Measurements from ENCODE around the gene GPR15.
"Not testable (repeated sequence)": the region's sequence is repeated elsewhere in the genome, so short reads cannot be mapped to it uniquely, and the experiment has no call there.

GPR15 gene

DNA sequence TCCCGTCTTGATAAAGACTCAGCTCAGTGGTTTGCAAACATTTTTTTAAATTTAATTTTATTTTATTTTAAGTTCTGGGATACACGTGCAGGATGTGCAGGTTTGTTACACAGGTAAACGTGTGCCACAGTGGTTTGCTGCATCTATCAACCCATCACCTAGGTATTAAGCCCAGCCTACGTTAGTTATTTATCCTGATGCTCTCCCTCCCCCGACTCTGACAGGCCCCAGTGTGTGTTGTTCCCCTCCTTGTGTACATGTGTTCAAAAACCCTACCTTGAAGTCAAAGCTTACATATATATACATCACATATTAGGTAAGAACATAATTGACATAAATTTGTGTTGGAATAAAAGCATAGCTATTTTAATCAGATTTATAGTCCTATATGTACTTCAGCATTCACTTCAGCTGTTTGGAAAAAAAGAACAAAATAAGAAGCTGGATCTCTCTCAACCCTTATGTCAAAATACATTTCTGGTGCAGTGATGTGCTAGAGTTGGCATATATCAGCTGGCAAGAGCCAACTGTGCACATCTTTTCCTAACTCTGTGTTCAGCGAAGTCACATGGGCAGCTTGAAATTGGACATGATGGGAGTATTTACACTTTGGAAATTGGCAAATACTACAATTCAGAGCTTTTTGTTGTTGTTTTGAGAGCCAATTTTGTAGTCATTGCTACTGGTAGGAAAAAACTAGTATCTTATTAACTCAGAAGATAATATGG is 26.5 kb downstream of the GPR15 start:
- DNase-seq: no peak

DNA sequence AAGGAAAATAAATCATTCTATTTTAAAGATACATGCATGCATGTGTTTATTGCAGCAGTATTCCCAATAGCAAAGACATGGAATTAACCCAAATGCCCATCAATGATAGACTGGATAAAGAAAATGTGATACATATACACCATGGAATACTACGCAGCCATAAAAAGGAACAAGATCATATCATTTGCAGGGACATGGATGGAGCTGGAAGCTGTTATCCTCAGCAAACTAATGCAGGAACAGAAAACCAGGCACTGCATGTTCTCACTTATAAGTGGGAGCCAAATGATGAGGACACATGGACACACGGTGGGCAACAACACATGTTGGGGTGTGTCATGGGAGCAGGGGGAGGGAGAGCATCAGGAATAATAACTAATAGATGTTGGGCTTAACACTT is 28.0 kb downstream of the GPR15 start:
- not testable (repeated sequence) for DNase-seq

DNA sequence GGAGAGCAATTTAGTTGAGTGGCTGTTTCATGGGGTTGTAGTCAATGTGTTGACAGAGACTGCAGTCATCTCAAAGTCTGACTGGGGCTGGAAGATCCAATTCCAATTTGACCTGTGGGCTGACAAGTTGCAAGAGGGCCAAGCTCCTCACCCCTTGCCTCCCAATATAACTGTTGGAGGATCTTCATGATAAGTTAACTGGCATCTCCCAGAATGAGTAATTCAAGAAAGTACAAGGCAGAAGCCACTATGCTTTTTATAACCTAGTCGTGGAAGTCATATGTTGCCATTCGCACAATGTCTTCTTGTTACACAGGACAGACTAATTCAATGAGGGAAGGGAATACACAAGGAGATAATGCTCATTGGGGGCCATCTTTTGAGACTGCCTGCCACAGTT is 29.1 kb downstream of the GPR15 start:
- no peak for DNase-seq

DNA sequence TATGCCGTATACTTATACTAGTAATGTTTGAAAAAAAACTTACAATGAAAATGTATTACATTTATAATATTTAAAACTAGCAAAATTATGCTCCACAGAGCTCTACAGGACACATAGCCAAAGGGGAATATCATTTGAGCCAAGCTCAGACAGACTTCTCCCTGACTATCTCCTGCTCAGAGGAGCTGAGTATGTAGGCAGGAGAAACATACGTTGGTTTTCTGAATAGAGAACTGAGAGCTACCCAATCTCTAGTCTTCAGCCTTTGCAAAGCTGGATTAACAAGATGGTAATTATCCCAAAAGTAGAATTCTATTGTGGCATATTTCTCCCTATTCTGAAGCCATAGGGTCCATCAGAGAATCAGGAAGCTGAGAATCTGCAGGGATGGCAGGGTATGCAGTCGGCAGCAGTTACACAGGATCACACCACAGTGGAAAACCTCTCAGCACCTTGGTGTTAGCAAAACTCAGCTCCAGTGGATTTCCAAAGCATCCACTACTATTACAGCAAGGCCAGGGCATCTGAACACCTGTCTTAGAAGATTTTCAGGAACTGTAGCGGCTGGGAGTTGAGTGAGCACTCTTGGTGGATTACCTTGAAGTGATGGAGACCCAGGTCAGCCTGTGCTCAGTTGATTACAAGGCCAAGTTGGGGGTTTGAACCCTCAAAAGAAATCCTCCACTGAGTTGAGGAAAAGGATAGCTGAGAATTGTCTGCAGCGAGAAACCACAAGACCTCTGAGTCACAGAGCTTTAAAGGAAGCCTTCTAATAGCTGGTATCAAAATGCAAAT is 30.1 kb downstream of the GPR15 start:
- no peak for DNase-seq

DNA sequence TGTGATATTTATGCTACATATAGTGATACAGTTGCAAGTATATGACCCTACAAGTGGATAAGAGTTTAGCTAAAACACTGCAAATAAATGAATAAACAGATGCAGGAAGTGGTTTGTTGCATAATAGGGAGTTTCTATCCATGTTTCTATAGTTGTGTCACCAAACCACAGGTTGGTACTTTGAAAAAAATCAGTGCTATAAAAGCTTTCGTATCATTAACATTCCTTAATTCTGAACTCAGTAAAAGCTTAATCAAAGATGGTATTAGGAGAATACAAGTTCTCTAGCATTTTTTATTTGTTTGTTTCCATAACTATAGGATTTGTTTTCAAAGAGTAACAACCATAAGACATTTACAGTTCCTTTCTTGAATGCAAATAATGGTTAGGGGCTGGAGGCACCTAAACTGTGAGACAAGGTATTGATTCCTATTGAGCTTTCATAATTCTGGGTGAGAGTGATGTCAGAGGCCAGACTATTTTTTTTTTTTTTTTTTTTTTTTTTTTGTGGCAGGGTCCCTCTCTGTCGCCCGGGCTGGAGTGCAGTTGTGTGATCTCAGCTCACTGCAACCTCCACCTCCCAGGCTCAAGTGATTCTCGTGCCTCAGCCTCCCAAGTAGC is 32.0 kb downstream of the GPR15 start:
- DNase-seq: no peak

DNA sequence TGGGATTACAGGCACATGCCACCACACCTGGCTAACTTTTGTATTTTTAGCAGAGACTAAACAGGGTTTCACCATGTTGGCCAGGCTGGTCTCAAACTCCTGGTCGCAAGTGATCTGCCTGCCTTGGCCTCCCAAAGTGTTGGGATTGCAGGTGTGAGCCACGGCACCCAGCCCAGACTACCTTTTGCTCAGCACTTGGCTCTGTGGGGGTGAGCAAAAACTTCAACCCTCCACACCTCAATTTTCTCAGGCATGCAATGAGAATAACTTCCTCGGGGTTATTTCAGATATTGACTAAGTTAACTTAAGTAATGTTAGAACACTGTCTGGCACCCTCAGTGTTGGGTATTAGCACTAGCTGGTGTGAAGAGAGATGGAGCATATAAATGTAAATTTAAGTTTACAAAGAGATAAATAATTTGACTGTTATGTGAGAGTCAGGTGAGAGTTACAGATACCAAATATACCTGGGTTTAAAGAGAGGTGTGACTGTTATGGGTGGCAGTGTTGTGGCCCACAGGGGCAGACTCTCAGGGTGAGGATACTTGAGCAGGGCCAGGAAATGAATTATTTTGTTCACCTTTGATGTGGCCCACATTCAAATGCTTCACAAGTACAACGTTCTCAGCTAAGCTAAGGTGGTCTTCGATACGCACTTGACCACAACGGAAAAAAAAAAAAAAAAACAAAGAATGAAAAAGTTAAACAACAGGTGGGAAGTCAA is 32.7 kb downstream of the GPR15 start:
- no peak for DNase-seq

DNA sequence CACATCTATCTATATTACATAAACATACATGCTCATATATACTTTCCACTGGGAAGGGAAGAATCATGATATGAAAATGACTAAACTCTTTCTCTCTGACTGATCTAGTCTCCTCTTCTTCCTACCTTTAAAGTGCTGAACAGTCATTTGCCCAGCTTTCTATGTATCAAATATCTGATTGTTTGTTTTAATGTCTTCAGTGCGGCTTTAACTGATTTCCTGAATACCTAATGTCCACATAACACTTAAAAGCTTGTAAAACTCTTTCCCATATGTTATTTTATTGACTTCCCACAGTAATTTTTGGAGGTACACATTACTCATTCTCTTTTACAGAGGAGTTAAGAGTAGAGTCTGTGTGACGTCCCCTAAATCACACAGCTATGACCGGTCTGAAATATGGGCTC is 33.5 kb downstream of the GPR15 start:
- no peak for DNase-seq

DNA sequence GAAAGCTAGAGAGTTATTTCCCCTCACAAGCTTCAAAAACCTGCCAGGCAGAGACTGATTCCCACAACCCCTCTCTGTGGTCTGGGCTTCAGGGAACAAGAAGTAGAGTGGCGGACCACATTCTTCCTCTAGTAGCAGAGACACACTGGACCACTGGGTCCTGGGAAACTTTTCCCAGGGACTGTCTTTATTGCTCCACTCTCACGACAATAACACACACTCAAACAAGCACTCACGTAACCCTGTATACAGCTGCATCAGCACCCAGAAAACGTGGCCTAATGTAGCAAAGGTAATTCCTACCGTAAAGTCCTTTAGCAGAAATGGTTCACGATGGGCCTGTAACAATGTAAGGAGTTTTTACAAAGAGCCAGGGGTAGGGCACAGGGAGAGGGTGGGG is 34.1 kb downstream of the GPR15 start:
- no peak for DNase-seq

DNA sequence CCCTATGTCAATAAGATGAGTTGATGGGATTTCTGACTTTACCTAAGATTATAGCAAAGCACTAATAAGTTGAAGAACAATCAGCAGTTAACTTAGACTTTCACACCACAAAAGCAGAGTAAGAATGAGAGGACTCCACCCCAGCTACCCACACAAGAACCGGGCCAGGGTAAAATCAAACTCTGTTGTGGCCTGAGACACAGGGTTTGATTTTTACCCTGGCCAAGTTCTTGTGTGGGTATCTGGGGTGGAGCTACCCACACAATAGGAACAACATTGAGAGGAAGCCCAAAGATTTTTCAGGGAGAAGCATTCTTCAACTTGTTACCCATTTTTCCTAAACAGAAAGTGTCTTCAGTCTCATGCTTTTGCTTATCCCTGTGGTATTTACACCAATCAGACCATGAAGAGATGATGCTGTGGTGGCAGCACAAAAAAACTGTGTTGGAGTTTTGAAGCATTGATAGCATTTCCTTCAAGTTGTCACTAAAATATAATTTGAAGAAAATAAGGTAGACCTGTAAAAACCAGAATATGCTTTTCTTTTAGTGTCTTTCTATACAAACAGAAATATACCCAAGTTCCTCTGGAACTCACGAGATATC is 36.0 kb downstream of the GPR15 start:
- no peak for DNase-seq

DNA sequence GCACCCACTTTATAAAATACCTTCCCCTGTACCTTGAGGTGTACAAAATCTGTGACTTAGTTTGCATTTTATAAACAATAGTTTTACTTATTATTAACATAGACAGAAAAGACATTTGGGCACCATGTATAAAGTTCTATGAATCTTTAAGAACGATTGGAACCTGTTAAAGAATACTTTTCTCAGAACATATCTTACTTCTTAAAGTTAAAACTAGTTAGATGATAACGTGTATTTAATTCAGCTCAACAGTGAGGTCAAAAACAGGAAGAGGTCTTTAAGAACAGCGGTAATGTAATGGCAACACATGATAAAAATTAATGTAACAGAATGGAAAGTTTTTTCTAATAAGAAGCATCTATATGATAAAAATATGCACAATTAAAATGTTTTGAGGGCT is 36.6 kb downstream of the GPR15 start:
- no peak for DNase-seq

DNA sequence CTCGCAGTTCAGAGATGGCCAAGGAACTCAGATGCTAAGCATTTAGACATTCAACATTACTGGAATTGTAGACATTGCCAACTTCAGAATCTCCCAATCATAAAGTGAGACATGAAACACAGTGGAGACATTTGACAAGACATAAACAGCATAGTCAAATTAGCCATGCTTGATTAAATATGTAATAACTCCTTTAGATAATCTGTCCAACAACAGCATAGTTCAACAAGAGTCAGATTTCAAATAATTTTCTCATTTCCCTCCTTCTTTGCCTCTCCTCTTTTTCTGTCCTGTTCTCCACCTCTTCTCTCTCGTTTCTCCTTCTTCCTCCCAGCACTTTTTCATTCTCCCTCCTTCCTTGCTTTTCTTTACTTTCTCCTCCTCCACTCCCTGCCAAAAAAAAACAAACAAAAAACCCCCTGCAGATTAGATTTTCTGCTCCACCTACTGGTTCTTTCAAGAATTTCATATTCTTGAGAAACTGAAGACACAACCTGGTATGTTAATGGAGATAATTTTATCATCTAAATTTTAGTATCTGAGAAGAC is 41.5 kb downstream of the GPR15 start:
- no peak for DNase-seq

DNA sequence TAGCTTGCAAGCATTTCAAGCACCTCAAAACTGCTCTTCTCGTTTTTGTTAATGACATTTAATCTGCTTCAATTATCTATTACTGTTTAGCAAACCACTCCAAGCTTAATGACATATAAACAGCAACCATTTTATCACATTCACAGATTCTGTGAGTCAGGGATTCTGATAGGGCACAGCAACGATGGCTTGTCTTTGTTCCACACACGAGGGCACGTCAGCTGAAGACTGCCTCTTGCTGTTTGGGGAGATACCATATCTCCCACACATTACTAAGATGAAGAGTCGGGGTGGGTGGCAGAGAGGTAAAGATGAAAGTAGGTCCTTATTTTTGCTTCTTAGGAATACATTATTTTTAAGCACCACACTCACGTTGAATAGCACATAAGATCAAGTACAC is 42.4 kb downstream of the GPR15 start:
- DNase-seq: no peak

DNA sequence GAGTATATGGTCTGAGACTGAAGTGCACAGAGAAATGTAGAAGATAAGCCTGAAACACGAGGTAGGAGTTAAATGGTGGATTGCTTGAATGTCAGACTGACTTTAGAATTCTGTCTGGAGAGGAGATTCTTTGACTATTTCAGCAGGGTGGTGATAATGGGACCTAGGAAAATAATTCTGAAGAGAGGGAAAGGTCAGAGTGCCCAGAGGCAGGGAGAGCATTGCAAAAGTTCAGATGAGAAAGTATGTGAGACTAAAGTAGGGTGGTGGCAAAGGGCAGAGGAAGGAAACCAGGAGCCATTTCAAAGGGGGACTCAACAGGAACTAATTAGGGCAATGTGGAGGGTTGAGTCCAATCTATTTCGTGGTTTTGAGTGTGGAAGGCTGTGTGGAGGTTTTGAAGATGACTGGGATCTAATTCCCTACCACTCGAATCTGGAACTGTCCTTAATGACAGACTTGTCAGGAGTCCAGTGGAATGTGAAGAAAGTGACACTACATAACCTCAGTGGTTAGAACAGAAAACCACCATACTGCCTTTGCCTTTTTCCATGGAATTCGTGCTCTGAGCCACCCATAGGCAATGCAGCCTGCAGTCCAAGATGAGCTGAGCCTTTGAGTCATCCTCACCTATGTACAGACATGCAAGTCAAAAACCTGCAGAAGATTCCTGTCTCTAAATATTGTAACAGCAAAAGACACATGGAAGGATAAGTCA is 45.6 kb downstream of the GPR15 start:
- DNase-seq: no peak

DNA sequence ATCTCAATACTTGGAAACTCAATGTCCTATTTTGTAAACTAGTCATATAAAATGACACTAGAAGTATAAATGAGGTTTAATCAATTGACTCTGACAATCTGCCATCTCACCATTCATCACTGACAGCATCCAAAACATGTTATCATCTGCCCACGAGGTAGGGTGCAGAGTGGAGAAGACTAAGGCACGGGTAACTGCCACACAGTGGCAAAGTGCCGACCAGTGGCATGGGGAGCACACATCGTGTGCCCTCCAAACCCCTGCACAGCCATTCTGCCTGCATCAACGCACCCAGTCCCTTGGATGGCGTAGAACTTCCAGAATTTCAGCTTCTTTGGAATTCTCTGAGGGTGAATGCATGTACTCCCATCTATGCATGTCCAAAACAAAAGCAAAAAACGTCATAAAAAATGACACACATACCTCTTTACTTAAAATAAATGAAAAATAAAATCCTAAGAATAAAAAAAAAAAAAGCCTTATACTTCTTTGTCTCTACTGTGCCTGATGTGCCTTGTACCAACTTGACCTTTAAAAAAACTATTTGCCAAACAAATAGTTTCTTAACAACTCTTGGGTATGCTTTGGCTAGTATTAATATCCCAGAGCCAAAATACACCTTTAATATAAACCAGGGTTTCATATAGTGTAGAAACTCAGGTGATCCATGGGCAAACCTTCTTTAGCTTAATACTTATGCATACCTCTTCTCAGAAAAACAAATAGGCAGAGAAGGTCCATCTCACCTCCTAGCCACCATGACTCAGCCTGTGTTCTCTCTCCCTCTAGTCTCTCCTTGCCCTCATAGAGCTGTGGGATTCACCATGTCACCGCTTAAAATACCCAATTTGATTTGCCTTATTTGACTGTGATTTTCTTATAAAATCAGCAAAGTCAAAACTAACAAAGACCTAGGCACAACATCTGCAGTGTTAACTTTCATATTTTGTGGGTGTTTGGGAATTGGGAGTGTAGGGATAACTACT is 48.9 kb downstream of the GPR15 start:
- no peak for DNase-seq

DNA sequence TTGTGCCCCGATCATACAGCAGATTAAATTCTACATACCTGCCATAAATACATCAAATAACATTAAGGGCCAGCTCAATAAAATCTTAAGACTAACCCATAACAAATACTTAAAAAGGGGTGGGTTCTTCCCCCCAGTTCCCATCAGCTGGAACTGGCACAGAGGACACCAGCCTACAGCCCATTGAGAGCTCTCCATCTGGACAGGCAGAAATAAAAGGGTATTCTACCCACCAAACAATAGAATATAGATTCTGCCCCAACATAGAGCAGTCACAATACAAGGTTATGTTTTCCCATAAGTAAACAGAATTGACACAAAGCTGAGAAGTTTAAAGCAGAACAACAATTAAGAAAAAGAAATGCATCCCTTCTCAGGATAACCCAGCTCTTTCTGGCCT is 49.7 kb downstream of the GPR15 start:
- DNase-seq: peak in 1 of 14 donors; percentile 44

DNA sequence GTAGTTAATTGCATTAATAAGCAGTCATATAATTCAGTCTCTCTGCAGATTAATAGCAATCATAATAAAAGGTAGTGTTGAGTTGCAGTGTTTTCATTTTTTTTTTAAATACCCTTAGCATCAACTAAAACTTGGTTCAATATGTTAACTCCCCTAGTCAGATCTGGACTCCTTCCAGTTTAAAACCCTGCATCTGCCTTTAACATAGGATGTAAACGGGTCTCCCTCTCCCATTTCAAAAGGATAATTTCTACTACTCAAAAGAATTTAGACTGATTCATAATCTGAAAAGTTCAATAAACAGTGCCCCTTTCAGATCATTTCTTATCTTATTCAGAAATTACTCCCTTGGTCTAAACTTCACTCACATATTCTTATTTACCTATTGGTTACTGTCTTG is 50.3 kb downstream of the GPR15 start:
- no peak for DNase-seq

DNA sequence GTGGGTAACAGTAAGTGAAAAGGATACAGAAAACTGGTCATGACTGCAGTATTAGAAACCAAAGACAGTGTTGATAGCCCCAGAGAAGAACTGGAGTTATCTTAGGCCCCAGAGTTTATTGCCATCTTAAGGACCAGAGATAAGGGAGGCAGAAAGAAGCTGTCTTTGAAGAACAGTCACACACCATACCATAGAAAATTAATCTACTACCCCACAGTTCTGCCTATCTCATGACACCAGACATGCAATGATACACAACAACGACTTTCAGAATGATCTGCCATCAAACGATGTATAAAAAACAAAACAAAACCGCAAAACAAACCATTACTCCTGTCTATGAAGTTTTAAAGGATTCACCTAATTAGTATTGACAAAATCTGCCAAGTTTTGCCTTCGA is 52.0 kb downstream of the GPR15 start:
- no peak for DNase-seq

All from C1 segment of cervical spinal cord (tissue), 14 donors.